Mesenteric fat pad (tissue), 1 donor: ENCODE data around the gene FGFR3. TPM values are rescaled to one million over a fixed set of nuclear protein-coding genes. Genes with fewer than 3 reads are reported as not detected.

Source experiments
- DNase-seq: peaks from one replicate; pipeline ENCODE4 v3.0.0-alpha.2; 2020; ENCODE audit warnings: low spot score
- total RNA-seq: library from RNA; stranded (reverse); fragmentation: NEBNext Ultra II Directional; extraction: Animal tissue kit (Norgen Biotek cat#: 25700); gene quantifications from one replicate; pipeline ENCODE4 v1.2.1, GENCODE V29; 2021
- donor health status: DM: yes; HTN: yes; CAD: no.

The FGFR3 gene
- total RNA-seq, 1 donor from 2014 or later: 0.90 TPM

DNA sequence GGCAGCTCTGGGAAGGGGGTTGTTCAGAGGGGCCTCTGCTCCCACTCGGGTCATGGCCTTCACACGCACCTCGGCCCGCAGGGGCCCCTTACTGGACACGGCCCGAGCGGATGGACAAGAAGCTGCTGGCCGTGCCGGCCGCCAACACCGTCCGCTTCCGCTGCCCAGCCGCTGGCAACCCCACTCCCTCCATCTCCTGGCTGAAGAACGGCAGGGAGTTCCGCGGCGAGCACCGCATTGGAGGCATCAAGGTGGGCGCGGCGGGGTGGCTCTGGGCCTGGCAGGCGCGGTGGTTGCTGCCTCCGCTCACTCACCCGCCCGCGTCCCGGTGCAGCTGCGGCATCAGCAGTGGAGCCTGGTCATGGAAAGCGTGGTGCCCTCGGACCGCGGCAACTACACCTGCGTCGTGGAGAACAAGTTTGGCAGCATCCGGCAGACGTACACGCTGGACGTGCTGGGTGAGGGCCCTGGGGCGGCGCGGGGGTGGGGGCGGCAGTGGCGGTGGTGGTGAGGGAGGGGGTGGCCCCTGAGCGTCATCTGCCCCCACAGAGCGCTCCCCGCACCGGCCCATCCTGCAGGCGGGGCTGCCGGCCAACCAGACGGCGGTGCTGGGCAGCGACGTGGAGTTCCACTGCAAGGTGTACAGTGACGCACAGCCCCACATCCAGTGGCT, 8.3 kb downstream of the FGFR3 start:
- no peak for DNase-seq

DNA sequence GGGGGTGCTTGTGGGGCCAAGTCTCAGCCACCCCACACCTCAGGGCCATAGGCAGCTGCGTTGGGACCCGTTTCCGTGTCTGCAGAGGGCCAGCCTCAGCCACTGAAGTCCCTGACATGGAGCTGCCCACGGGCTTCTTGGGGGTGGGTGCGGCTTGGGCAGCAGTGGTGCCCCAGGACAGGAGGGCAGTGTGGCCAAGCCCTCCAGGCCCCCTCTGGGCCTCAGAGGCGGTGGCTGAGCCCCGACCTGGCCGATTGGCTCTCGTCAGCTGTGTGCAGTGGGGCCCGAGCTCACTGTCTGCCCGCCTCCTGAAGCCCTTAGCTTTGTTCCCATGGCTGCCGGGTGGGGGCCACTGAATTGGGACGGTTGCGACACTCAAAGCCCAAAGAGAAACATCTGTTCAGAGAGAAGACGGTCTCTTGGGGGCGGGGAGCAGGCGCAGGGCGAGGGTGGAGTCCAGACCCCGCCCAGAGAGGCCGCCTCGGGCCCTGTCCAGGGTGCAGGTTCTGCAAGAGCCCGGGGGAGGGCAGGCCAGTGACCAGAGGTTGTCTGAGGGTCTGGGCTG, 9.1 kb downstream of the FGFR3 start:
- no peak for DNase-seq

DNA sequence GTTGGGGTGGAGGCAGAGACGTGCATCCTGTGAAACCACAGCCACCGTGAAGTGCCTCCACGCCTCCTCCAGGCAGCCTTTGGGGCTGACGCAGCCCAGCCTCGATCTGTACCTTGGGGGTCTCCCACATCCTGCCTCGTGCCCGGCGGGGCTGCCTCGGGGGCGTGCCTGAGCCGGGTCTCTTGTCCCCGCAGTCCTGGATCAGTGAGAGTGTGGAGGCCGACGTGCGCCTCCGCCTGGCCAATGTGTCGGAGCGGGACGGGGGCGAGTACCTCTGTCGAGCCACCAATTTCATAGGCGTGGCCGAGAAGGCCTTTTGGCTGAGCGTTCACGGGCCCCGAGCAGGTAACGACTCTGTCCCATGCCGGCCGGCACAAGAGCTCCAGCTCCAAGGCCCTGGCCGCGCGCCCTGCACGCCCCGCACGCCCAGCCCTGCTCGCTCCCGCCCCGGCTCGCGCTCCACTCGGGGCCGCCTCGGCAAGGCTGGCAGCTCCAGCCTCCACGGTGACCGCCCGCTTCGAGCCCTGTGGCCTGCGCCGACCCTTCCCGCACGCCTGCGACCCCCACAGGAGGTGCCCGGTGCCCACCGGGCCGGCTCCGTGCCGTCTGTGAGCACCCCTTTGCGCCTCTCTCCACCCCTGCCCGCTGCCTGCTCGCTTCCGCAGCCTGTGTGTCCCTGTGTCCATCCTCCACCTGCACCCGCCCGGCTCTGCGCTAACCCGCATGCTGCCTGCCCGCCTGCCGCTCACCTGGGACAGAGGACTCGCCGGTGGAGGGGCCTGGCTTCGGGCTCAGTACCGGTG, 9.8 kb downstream of the FGFR3 start:
- DNase-seq: no peak

DNA sequence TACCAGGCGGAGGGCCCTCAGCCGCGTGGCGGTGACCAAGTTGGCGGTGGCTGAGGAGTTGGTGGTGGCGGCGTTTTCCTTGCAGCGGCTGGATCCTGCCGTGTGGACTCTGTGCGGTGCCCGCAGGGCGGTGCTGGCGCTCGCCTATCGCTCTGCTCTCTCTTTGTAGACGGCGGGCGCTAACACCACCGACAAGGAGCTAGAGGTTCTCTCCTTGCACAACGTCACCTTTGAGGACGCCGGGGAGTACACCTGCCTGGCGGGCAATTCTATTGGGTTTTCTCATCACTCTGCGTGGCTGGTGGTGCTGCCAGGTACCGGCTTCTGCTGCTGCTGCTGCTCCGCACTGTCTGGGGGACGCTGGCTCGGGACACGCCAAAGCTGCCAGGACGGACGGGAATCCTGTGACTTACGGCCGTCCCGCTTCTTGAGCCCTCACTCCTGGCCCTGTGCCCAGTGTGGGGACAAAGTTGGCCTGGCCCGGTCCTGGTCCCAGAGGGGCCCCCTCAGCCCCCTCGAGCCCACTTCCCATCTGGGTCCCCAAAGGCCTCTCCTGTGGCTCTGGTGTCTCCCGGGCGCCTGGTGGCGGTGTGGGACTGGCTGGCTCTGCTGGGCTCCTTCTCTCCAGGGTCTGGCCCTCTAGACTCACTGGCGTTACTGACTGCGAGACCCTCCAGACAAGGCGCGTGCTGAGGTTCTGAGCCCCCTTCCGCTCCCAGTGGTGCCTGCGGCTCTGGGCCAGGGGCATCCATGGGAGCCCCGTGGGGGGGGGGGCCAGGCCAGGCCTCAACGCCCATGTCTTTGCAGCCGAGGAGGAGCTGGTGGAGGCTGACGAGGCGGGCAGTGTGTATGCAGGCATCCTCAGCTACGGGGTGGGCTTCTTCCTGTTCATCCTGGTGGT, 10.7 kb downstream of the FGFR3 start:
- no peak for DNase-seq

DNA sequence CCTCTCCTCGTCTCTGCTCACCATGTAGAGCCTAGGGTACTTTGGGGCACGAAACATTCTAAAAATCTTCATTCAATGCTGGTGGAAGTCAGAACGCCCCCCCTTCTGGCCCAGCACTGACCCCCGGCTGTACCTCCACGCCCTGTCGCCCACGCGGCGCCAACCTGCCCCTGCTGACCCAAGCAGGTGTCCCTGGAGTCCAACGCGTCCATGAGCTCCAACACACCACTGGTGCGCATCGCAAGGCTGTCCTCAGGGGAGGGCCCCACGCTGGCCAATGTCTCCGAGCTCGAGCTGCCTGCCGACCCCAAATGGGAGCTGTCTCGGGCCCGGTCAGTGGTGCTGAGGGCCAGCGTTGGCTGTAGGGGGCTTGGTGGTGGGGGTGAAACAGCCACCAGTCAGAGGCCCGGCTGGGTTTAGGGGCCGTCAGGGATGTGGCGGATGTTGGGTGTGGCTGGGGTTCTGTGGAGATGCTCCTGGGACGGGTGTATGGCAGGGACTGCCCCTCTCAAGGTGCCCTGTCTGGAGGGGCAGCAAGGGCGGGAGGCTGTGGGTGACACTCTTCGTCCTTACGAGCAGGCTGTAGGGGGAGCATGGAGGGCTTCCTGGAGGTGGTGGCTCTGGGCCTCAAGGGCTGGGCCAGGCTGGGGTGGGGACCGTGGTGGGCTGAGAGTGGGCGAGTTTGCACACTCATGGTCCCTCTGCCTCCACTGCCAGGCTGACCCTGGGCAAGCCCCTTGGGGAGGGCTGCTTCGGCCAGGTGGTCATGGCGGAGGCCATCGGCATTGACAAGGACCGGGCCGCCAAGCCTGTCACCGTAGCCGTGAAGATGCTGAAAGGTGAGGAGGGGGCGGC, 11.8 kb downstream of the FGFR3 start:
- DNase-seq: no peak

DNA sequence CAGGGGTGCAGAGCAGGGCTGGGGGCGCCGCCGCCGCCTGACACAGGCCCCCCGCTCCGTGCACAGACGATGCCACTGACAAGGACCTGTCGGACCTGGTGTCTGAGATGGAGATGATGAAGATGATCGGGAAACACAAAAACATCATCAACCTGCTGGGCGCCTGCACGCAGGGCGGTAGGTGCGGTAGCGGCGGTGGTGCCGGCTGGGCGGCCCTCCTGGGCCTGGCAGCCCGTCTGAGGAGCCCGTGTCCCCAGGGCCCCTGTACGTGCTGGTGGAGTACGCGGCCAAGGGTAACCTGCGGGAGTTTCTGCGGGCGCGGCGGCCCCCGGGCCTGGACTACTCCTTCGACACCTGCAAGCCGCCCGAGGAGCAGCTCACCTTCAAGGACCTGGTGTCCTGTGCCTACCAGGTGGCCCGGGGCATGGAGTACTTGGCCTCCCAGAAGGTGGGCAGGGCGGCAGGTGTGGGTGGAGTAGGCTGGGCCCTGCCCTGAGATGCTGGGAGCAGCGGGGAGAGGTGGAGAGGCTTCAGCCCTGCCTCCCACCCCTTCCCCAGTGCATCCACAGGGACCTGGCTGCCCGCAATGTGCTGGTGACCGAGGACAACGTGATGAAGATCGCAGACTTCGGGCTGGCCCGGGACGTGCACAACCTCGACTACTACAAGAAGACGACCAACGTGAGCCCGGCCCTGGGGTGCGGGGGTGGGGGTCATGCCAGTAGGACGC, 12.6 kb downstream of the FGFR3 start:
- DNase-seq: no peak

DNA sequence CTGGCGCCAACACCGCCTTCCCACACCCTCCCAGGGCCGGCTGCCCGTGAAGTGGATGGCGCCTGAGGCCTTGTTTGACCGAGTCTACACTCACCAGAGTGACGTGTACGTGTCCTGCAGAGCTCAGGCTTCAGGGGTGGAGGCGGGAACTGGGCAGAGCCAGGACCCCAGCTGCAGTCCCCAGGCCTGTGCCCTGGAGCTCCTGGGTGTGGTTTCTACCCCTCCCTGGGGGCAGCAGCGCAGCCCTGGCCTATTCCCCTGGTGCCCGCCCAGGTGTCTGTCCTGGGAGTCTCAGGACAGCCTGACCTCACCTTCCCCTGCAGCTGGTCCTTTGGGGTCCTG, 13.1 kb downstream of the FGFR3 start:
- no peak for DNase-seq

DNA sequence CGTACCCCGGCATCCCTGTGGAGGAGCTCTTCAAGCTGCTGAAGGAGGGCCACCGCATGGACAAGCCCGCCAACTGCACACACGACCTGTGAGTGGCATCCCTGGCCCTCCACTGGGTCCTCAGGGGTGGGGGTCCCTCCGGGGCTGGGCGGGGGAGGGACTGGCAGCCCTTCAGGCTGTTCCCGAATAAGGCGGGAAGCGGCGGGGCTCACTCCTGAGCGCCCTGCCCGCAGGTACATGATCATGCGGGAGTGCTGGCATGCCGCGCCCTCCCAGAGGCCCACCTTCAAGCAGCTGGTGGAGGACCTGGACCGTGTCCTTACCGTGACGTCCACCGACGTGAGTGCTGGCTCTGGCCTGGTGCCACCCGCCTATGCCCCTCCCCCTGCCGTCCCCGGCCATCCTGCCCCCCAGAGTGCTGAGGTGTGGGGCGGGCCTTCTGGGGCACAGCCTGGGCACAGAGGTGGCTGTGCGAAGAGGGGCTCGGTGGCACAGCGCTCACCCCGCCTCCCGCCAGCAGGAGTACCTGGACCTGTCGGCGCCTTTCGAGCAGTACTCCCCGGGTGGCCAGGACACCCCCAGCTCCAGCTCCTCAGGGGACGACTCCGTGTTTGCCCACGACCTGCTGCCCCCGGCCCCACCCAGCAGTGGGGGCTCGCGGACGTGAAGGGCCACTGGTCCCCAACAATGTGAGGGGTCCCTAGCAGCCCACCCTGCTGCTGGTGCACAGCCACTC, 13.7 kb downstream of the FGFR3 start:
- DNase-seq: no peak

DNA sequence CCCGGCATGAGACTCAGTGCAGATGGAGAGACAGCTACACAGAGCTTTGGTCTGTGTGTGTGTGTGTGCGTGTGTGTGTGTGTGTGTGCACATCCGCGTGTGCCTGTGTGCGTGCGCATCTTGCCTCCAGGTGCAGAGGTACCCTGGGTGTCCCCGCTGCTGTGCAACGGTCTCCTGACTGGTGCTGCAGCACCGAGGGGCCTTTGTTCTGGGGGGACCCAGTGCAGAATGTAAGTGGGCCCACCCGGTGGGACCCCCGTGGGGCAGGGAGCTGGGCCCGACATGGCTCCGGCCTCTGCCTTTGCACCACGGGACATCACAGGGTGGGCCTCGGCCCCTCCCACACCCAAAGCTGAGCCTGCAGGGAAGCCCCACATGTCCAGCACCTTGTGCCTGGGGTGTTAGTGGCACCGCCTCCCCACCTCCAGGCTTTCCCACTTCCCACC, 14.3 kb downstream of the FGFR3 start:
- no peak for DNase-seq

DNA sequence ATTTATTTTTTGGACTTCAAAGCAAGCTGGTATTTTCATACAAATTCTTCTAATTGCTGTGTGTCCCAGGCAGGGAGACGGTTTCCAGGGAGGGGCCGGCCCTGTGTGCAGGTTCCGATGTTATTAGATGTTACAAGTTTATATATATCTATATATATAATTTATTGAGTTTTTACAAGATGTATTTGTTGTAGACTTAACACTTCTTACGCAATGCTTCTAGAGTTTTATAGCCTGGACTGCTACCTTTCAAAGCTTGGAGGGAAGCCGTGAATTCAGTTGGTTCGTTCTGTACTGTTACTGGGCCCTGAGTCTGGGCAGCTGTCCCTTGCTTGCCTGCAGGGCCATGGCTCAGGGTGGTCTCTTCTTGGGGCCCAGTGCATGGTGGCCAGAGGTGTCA, 15.3 kb downstream of the FGFR3 start:
- no peak for DNase-seq

DNA sequence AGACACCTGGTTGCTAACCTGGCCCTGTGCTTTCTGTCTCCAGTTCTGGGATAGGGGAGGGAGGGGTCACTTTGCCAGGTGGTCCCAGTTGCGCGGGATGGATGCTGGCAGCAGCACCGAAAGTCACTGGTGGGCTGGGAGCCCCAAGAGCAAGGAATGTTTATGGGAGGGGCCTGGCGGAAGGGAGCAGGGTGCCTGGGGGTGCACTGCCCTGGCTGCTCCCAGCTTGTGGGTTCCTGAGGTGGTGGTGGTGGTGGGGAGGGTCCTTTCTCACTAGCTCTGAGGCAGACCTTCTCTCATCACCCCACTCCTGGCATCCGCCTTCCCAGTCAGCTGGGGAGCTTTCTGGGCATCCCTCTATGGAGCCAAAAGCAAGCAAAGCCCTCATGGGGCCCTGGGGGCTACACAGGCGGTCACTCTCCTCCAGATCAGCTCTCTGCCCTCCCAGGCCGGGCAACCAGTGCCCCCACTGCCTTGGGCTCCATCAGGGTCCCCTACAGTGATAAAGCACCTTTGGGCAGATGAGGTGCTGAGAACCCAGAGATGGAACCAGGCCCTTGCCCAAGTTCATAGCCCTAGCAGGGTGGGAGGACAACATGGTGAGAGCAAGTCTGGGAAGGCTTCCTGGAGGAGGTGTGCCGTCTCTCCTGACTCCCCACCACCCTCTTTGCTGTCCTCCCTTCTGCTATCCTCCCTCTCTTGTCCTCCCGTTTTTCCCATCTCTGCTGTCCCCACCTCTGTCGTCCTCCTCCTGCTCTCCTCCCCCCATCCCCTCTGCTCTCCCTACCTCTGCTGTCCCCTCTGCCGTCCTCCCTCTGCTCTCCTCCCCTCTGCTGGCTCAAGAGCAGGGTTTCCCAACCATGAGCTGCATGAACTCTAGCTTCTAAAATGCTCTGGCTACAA, 16.0 kb downstream of the FGFR3 start:
- DNase-seq: no peak

DNA sequence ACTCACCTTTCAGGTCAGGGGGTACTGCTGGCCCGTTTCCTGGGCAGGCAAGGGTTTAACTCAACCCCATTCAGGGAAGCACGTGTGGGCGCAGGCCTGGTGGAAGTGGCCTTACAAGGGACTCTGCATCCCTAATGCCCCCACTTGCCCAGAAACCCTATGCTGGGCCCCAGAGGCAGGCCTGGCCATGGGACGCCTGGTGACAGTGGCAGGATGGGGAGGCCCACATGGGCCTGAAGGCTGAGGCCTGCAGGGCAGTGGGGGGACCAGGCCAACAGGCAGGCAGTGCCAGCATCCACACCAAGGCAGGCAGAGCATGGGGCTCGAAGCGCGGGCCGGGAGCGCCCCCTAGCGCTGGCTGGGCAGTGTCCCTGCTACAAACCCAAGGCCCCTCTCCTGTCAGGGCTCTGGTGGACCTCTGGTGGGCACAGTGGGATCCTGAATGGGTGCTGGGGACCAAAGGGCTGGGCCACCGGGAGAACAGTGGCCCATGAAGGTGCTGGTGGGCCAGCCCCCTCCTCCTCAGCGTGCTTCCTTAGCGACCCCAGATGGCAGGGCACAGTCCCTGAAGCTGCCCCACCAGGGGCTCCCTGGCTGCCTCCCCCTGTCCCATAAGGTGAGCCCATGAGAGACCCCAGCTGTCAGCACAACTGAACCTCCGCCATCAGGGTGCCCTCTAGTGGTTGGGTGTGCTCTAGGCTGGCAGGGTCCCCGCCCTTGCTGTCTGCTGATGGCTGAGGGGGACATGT, 16.8 kb downstream of the FGFR3 start:
- no peak for DNase-seq

DNA sequence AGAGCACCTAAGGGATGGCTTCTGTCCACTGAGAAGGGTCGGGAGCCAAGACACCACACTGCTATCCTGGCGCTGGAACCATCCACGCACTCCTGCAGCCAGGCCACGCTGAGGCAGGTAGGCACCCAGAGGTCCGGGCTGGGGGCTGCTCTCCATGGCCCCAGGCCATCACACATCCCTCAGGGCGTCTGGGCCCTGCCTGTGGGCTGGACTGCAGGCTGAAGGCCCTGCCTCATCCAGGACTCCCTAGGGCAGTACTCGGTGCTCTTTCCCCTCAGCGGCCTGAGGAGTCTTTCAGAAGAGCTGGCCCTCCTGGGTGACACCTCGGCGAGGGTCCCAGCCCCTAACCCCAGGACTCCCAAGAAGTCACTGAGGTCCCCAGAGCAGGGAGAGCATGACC, 17.7 kb downstream of the FGFR3 start:
- DNase-seq: no peak

DNA sequence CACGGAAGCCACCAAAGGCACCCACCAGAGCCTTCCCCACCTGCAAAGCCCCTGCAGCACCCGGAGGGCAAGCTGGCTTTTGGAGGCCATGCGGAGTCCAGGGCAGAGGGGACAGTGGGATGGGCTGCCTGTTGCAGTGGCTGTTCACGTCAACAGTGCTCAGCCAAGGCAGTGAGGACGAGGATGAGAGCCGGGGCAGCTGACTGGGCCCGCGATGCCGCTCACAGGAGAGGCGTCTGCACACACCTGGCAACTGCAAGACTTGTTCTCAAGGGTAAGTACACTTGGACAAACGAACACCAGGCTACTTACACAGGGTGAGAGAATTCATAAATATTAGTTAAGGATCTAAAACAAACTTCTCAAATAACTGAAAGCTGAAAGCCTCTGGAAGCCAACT, 19.6 kb downstream of the FGFR3 start:
- no peak for DNase-seq

DNA sequence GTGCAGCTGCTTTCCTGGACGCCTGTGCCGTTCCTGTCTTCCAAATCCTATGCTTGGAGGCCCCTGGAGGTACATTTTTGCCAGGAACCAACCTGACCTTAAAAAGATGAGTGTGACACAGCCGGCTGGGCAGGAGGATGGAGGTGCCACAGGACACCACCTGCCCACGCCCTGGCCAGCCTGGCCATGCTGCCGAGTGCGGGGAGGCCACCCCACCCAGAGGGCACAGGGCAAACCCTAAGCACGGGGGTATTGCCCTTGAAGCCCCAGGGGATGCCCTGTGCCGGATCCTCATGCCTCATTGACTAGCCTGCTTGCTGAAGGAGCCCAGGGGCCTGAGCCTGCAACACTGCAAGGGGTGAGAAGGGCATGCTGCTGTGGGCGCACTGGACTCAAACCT, 20.1 kb downstream of the FGFR3 start:
- no peak for DNase-seq

DNA sequence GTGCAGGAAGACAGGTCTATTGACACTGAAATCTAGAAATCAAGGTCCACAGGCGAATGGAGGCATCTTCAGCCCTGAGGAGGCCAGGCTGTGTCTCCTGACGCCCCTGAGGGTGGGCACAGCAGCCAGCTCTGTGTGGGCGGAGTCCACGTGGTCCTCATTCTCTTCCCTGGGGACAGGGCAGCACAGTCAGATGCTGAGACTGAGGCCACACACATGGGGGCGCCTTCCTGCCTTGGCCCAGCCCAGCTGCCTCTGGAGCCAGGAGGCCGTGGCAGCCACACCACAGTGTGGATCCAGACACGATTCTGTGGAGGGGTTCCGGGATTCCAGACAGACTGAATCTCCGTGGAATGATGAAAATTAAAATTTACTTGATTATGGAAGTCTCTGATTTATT, 20.8 kb downstream of the FGFR3 start:
- DNase-seq: no peak

DNA sequence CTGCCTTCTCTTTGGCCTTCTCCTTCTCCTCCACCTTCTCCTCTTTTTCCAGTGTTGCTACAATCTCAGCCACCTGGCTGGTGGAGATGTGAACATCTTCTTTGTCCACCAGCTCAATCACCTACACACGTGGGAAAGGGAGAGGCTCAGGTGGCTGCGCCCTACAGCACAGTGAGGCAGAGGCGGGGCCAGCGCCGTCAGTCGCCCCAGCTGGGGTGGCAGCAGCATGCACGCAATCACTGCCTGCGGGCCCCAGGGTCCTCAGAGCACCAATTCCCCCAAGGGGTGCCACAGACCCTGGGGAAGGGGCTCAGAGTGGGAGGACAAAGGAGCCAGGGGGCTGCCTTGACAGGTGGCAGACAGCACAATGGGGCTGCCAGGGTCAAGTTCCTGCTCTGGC, 21.4 kb downstream of the FGFR3 start:
- DNase-seq: no peak
